GM23338 (cell line): ENCODE data around the gene CNTNAP1. TPM values are rescaled to one million over a fixed set of nuclear protein-coding genes. Genes with fewer than 3 reads are reported as not detected.

Experiments used
- ATAC-seq: fragments of 200-7000 bp; cut with Tn5 transposase; 3 replicates; pipeline ENCODE4 v1.9.1; 2020
- DNase-seq: peaks from one replicate; pipeline ENCODE4 v3.0.0-alpha.2; 2015; ENCODE audit warnings: low spot score
- H2AFZ ChIP-seq: fragments of 200-600 bp; sonication (generic); 2 replicates; pipeline ENCODE4 v1.8.0; 2016; ENCODE audit warnings: antibody characterized with exemption, mild to moderate bottlenecking, moderate library complexity
- H3F3A ChIP-seq: fragments of 200-600 bp; sonication (generic); replicated peaks from 2 replicates; pipeline ENCODE4 v1.8.0; 2017; ENCODE audit warnings: antibody characterized with exemption, mixed run types, low read depth
- H3K27ac ChIP-seq: fragments of 200-600 bp; sonication (generic); 2 replicates; pipeline ENCODE4 v1.6.1; 2016; ENCODE audit warnings: low read depth
- H3K27me3 ChIP-seq: fragments of 200-600 bp; sonication (generic); 2 replicates; pipeline ENCODE4 v1.8.0; 2016; ENCODE audit warnings: mild to moderate bottlenecking, mixed run types, moderate library complexity; ENCODE audit not compliant: insufficient read depth
- H3K36me3 ChIP-seq: fragments of 200-600 bp; sonication (generic); 2 replicates; pipeline ENCODE4 v1.8.0; 2016; ENCODE audit warnings: mild to moderate bottlenecking; ENCODE audit not compliant: insufficient read depth
- H3K4me1 ChIP-seq: fragments of 200-600 bp; sonication (generic); 2 replicates; pipeline ENCODE4 v1.8.0; 2016; ENCODE audit warnings: mild to moderate bottlenecking, moderate library complexity; ENCODE audit not compliant: insufficient read depth
- H3K4me2 ChIP-seq: fragments of 200-600 bp; sonication (generic); 2 replicates; pipeline ENCODE4 v1.7.1; 2017; ENCODE audit warnings: mixed run types
- H3K4me3 ChIP-seq: fragments of 200-600 bp; sonication (generic); 2 replicates; pipeline ENCODE4 v1.6.1; 2016; ENCODE audit warnings: mixed run types
- H3K79me2 ChIP-seq: fragments of 200-600 bp; sonication (generic); replicated peaks from 2 replicates; pipeline ENCODE4 v1.8.0; 2017; ENCODE audit warnings: mild to moderate bottlenecking; ENCODE audit not compliant: insufficient read depth
- H3K9me2 ChIP-seq: fragments of 200-600 bp; sonication (generic); 2 replicates; pipeline ENCODE4 v1.8.0; 2017; ENCODE audit not compliant: insufficient read depth
- H4K20me1 ChIP-seq: fragments of 200-600 bp; sonication (generic); replicated peaks from 2 replicates; pipeline ENCODE4 v1.8.0; 2017; ENCODE audit warnings: mild to moderate bottlenecking; ENCODE audit not compliant: insufficient read depth
- H3K27ac Mint-ChIP-seq: 2 replicates; pipeline ENCODE4 v1.8.0; 2020; ENCODE audit warnings: inconsistent platforms, mild to moderate bottlenecking, moderate library complexity, mixed read lengths
- H3K27me3 Mint-ChIP-seq: 3 replicates; pipeline ENCODE4 v1.8.0; 2022; ENCODE audit warnings: low read depth, mild to moderate bottlenecking, moderate library complexity, mixed read lengths, inconsistent platforms; ENCODE audit not compliant: insufficient read depth, poor library complexity
- H3K36me3 Mint-ChIP-seq: 3 replicates; pipeline ENCODE4 v1.8.0; 2021; ENCODE audit warnings: low read depth, mild to moderate bottlenecking, inconsistent platforms, moderate library complexity, mixed read lengths
- H3K4me1 Mint-ChIP-seq: 3 replicates; pipeline ENCODE4 v1.8.0; 2020; ENCODE audit warnings: mild to moderate bottlenecking, inconsistent platforms, mixed read lengths
- H3K4me3 Mint-ChIP-seq: 3 replicates; pipeline ENCODE4 v1.8.0; 2021; ENCODE audit warnings: moderate library complexity, mild to moderate bottlenecking, inconsistent platforms, mixed read lengths
- H3K9me3 Mint-ChIP-seq: 3 replicates; pipeline ENCODE4 v1.8.0; 2020; ENCODE audit warnings: moderate library complexity, mild to moderate bottlenecking, inconsistent platforms, mixed read lengths
- JUNB ChIP-seq: IDR thresholded peaks from one replicate; pipeline ENCODE4 v1.6.1; 2016; ENCODE audit warnings: antibody characterized with exemption; ENCODE audit not compliant: unreplicated experiment
- POLR2AphosphoS5 ChIP-seq: IDR thresholded peaks from 2 replicates; pipeline ENCODE4 v1.6.1; 2016; ENCODE audit warnings: antibody characterized with exemption, low read depth
- REST ChIP-seq: IDR thresholded peaks from one replicate; pipeline ENCODE4 v1.6.1; 2018; ENCODE audit warnings: antibody characterized with exemption; ENCODE audit not compliant: unreplicated experiment
- ZNF114 ChIP-seq: fragments of 250-450 bp; sonication (Bioruptor Pico); IDR thresholded peaks from 2 replicates; pipeline ENCODE4 v1.5.0; 2020; ENCODE audit warnings: mild to moderate bottlenecking, moderate library complexity
- ZNF462 ChIP-seq: fragments of 250-450 bp; sonication (Bioruptor Pico); IDR thresholded peaks from 2 replicates; pipeline ENCODE4 v1.5.0; 2020; ENCODE audit warnings: mild to moderate bottlenecking, moderate library complexity
- polyA plus RNA-seq: library from polyadenylated mRNA; unstranded; fragments of >200 nt; fragmentation: Nextera tagmentation; extraction: Ambion mirVana; gene quantifications from 2 replicates; pipeline ENCODE4 v1.2.1, GENCODE V29; 2016
- total RNA-seq: library from RNA; depleted of rRNA; stranded (reverse); fragments of >200 nt; shearing (Covaris generic); gene quantifications from 2 replicates; pipeline ENCODE4 v1.2.3, GENCODE V29; 2014

Gene CNTNAP1
- total and polyA plus RNA-seq, 2 experiments from 2014 or later, result 1.3 to 5.0 TPM

- TF ChIP-seq ZNF462 (CRISPR knock-in tag) (no peak), ZNF114 (CRISPR knock-in tag) (no peak)
Measured at GRCh38 chr17:42699415-42699740, 17.0 kb downstream of the CNTNAP1 start (continued).

DNA sequence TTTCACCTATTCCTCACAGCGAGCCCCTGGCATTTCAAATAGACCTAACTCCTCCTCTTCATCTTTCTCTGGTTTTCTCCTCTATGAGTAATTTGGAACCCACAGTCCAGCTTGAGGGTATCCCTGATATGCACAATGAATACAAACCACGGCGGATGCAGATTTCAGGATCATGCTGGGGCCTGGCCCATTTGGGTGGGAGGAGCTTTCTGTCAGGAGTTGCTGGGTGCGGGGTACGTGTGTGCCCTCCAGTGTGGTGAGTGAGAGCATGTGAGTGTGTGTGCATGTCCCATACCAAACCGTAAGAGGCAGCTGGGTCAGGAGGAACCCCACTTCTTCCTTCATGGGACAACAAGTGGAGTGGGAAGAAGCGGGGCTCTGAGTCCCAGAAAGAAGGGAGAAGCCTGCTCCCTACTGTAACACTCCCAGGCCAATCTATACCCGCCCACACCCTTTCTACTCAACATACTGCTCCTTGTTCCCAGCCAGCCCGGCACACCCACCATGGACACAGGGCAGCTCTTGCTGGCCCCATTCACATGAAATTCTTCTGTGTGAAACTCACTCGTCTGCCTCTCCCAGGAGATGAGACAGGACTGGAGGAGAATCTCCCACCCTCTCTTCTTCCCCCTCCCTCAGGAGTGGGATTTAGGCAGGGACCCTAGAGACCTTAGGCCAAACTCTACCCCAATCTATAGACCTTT is 18.4 kb downstream of the CNTNAP1 start:
- no peaks in the 10 kb centered on the region for H3K9me2 ChIP-seq
- Mint-ChIP-seq H3K9me3 (no peaks in the 10 kb centered on the region; the same call in 2 of the 3 replicates), H3K4me3 (no peak overlapping the region), H3K36me3 (peaks cover 32% of the 10 kb centered on the region), H3K27me3 (peaks cover 9% of the 10 kb centered on the region), H3K27ac (no peak overlapping the region), H3K4me1 (peaks cover 10% of the 10 kb centered on the region)
- H2AFZ ChIP-seq, result no peak overlapping the region
- H3F3A ChIP-seq, result no peaks in the 10 kb centered on the region
- H3K79me2 ChIP-seq, result no peaks in the 10 kb centered on the region
- no peaks in the 10 kb centered on the region; the same call in 1 of the 2 replicates for H3K4me1 ChIP-seq
- H3K4me2 ChIP-seq, result no peak overlapping the region
- H3K36me3 ChIP-seq, result peaks cover 6% of the 10 kb centered on the region; the same call in 1 of the 2 replicates
- no peak overlapping the region for H3K4me3 ChIP-seq
- ATAC-seq, result no peak
- H4K20me1 ChIP-seq, result peaks cover 6% of the 10 kb centered on the region; the same call in 1 of the 2 replicates
- H3K27me3 ChIP-seq, result no peaks in the 10 kb centered on the region
- H3K27ac ChIP-seq, result no peak overlapping the region
- DNase-seq, result no peak
- TF ChIP-seq JUNB (no peak), ZNF114 (CRISPR knock-in tag) (no peak), POLR2AphosphoS5 (no peak), ZNF462 (CRISPR knock-in tag) (no peak), REST (no peak)
